IMR-90 (cell line): ENCODE data around the gene ROGDI. TPM values are rescaled to one million over a fixed set of nuclear protein-coding genes. Genes with fewer than 3 reads are reported as not detected.

Experiments
- ATAC-seq: fragments of 200-7000 bp; cut with Tn5 transposase; 2 replicates; pipeline ENCODE4 v1.9.1; 2020; ENCODE audit warnings: low read depth, mild to moderate bottlenecking, moderate library complexity
- BruUV-seq: library from RNA; stranded (reverse); fragments of 400-500 nt; replicated peaks from 2 replicates; lab custom pipeline; 2021; lab: Mats Ljungman, UMichigan
- CTCF ChIA-PET: fragments of 300-600 bp; formaldehyde crosslinking; extraction: SDS; loops from one replicate; lab custom pipeline; 2021; ENCODE audit warnings: antibody characterized with exemption; lab: Yijun Ruan, JAX
- POLR2A ChIA-PET: fragments of 300-600 bp; sonication (Branson Sonifier 250); formaldehyde crosslinking; loops from one replicate; lab custom pipeline; 2022; ENCODE audit warnings: antibody characterized with exemption; ENCODE audit not compliant: unreplicated experiment; lab: Charles Lee
- DNase-seq: peaks from one replicate; pipeline ENCODE4 v3.0.0; 2013
- H2AFZ ChIP-seq: replicated peaks from 2 replicates; pipeline ENCODE3; 2013; ENCODE audit warnings: low read length, mild to moderate bottlenecking; ENCODE audit not compliant: poor library complexity
- H2AK5ac ChIP-seq: 2 replicates; pipeline ENCODE4 v1.6.1; 2013; ENCODE audit warnings: low read depth, low read length, inconsistent platforms
- H2AK9ac ChIP-seq: replicated peaks from 2 replicates; pipeline ENCODE3; 2013; ENCODE audit warnings: mild to moderate bottlenecking, low read depth, low read length, moderate library complexity; ENCODE audit not compliant: poor library complexity
- H2BK120ac ChIP-seq: 2 replicates; pipeline ENCODE4 v1.6.1; 2013; ENCODE audit warnings: low read depth, low read length, inconsistent platforms
- H2BK15ac ChIP-seq: 3 replicates; pipeline ENCODE4 v1.6.1; 2013; ENCODE audit warnings: low read depth, low read length, inconsistent platforms
- H2BK20ac ChIP-seq: 2 replicates; pipeline ENCODE4 v1.6.1; 2013; ENCODE audit warnings: low read depth, mild to moderate bottlenecking, inconsistent platforms, low read length, moderate library complexity
- H2BK5ac ChIP-seq: 2 replicates; pipeline ENCODE4 v1.6.1; 2013; ENCODE audit warnings: mild to moderate bottlenecking, low read depth, low read length, inconsistent platforms; ENCODE audit not compliant: poor library complexity, severe bottlenecking
- H3K14ac ChIP-seq: replicated peaks from 2 replicates; pipeline ENCODE4 v1.6.1; 2013; ENCODE audit warnings: low read depth, low read length, inconsistent platforms
- H3K18ac ChIP-seq: 2 replicates; pipeline ENCODE4 v1.6.1; 2013; ENCODE audit warnings: low read depth, low read length, control low read depth
- H3K23ac ChIP-seq: 2 replicates; pipeline ENCODE4 v1.6.1; 2013; ENCODE audit warnings: low read depth, low read length, inconsistent platforms
- H3K27ac ChIP-seq: 2 replicates; pipeline ENCODE4 v1.5.1; 2013; ENCODE audit warnings: mild to moderate bottlenecking, control low read depth, low read length; ENCODE audit not compliant: insufficient read depth
- H3K27me3 ChIP-seq: 2 replicates; pipeline ENCODE4 v1.6.1; 2013; ENCODE audit warnings: low read length; ENCODE audit not compliant: control insufficient read depth, insufficient read depth
- H3K36me3 ChIP-seq: 2 replicates; pipeline ENCODE4 v1.6.1; 2013; ENCODE audit warnings: low read length, mixed read lengths; ENCODE audit not compliant: control insufficient read depth, insufficient read depth
- H3K4ac ChIP-seq: 2 replicates; pipeline ENCODE4 v1.6.1; 2013; ENCODE audit warnings: low read depth, low read length, inconsistent platforms
- H3K4me1 ChIP-seq: 2 replicates; pipeline ENCODE4 v1.6.1; 2013; ENCODE audit warnings: low read length, mixed read lengths; ENCODE audit not compliant: control insufficient read depth, insufficient read depth
- H3K4me2 ChIP-seq: 2 replicates; pipeline ENCODE4 v1.6.1; 2013; ENCODE audit warnings: low read depth, mild to moderate bottlenecking, control low read depth, low read length, moderate library complexity
- H3K4me3 ChIP-seq: 2 replicates; pipeline ENCODE4 v1.5.1; 2013; ENCODE audit warnings: low read depth, mild to moderate bottlenecking, control low read depth, low read length, moderate library complexity; ENCODE audit not compliant: insufficient read depth
- H3K56ac ChIP-seq: 2 replicates; pipeline ENCODE4 v1.6.1; 2013; ENCODE audit warnings: low read length, inconsistent platforms; ENCODE audit not compliant: insufficient read depth; ENCODE audit errors: extremely low read depth
- H3K79me1 ChIP-seq, 2 experiments: 2 replicates each; pipeline ENCODE4 v1.6.1; 2013; ENCODE audit warnings: low read length in 2 of 2, inconsistent platforms in 1 of 2, low read depth in 1 of 2
- H3K9ac ChIP-seq: 2 replicates; pipeline ENCODE4 v1.6.1; 2013; ENCODE audit warnings: low read depth, low read length, control low read depth
- H3K9me1 ChIP-seq: 2 replicates; pipeline ENCODE4 v1.6.1; 2013; ENCODE audit warnings: low read length, inconsistent platforms; ENCODE audit not compliant: insufficient read depth
- H3K9me3 ChIP-seq: 2 replicates; pipeline ENCODE4 v1.6.1; 2013; ENCODE audit warnings: low read length; ENCODE audit not compliant: control insufficient read depth, insufficient read depth
- H4K20me1 ChIP-seq: 2 replicates; pipeline ENCODE4 v1.6.1; 2013; ENCODE audit warnings: low read length, inconsistent platforms; ENCODE audit not compliant: insufficient read depth
- H4K5ac ChIP-seq: 2 replicates; pipeline ENCODE4 v1.6.1; 2013; ENCODE audit warnings: mild to moderate bottlenecking, low read depth, low read length, control low read depth
- H4K8ac ChIP-seq, 2 experiments: 2 replicates each; pipeline ENCODE4 v1.6.1; 2013; ENCODE audit warnings: low read depth in 2 of 2, low read length in 2 of 2, control low read depth in 1 of 2, inconsistent platforms in 1 of 2
- H4K91ac ChIP-seq: 2 replicates; pipeline ENCODE4 v1.6.1; 2013; ENCODE audit warnings: low read depth, low read length, inconsistent platforms; ENCODE audit not compliant: insufficient read depth
- BHLHE40 ChIP-seq: fragments of 150-350 bp; IDR thresholded peaks from 2 replicates; pipeline ENCODE4 v1.6.1; 2016; ENCODE audit warnings: mild to moderate bottlenecking, low read depth, low read length
- CEBPB ChIP-seq: IDR thresholded peaks from 2 replicates; pipeline ENCODE4 v1.6.1; 2012; ENCODE audit warnings: low read depth, low read length, improper control_type of control experiment
- CHD1 ChIP-seq: IDR thresholded peaks from 2 replicates; pipeline ENCODE4 v1.6.1; 2012; ENCODE audit warnings: low read depth, low read length, improper control_type of control experiment
- FOS ChIP-seq: fragments of 150-350 bp; IDR thresholded peaks from 2 replicates; pipeline ENCODE4 v1.6.1; 2016; ENCODE audit warnings: low read depth, low read length
- MAFK ChIP-seq: IDR thresholded peaks from 2 replicates; pipeline ENCODE4 v1.6.1; 2012; ENCODE audit warnings: low read depth, low read length, improper control_type of control experiment
- MAZ ChIP-seq: IDR thresholded peaks from 2 replicates; pipeline ENCODE4 v1.6.1; 2012; ENCODE audit warnings: low read depth, mild to moderate bottlenecking, low read length, improper control_type of control experiment, moderate library complexity, borderline replicate concordance
- MXI1 ChIP-seq: IDR thresholded peaks from 2 replicates; pipeline ENCODE4 v1.6.1; 2012; ENCODE audit warnings: low read depth, mild to moderate bottlenecking, low read length, moderate library complexity, borderline replicate concordance
- NFE2L2 ChIP-seq: fragments of 150-350 bp; IDR thresholded peaks from 2 replicates; pipeline ENCODE4 v1.6.1; 2016; ENCODE audit warnings: low read depth, mild to moderate bottlenecking, low read length
- POLR2A ChIP-seq: IDR thresholded peaks from 2 replicates; pipeline ENCODE4 v1.6.1; 2012; ENCODE audit warnings: mild to moderate bottlenecking, low read depth, low read length
- RAD21 ChIP-seq: IDR thresholded peaks from 2 replicates; pipeline ENCODE4 v1.6.1; 2012; ENCODE audit warnings: low read length, improper control_type of control experiment
- RCOR1 ChIP-seq: IDR thresholded peaks from 2 replicates; pipeline ENCODE4 v1.6.1; 2012; ENCODE audit warnings: mild to moderate bottlenecking, low read length, improper control_type of control experiment; ENCODE audit not compliant: insufficient replicate concordance
- RFX5 ChIP-seq: IDR thresholded peaks from 2 replicates; pipeline ENCODE4 v1.8.0; 2012; ENCODE audit warnings: low read depth, mild to moderate bottlenecking, low read length, moderate library complexity
- SMC3 ChIP-seq: fragments of 150-350 bp; IDR thresholded peaks from 2 replicates; pipeline ENCODE4 v1.6.1; 2016; ENCODE audit warnings: low read depth, mild to moderate bottlenecking, antibody characterized with exemption, low read length, moderate library complexity
- USF2 ChIP-seq: fragments of 150-350 bp; IDR thresholded peaks from 2 replicates; pipeline ENCODE4 v1.6.1; 2017; ENCODE audit warnings: mild to moderate bottlenecking, antibody characterized with exemption, low read length, low read depth
- WGBS, 2 experiments: methylation state at CpG; one replicate each; pipeline versions ENCODE4 v1.1.5 to v1.1.7; 2013; ENCODE audit warnings: missing lambda C conversion rate in 2 of 2; ENCODE audit not compliant: insufficient read length in 1 of 2; ENCODE audit errors: extremely low coverage in 2 of 2; 5-methylcytosine and 5-hydroxymethylcytosine counted together
- dilution Hi-C: fragments of 300-500 bp; cut with HindIII; formaldehyde crosslinking; loops from one replicate; pipeline ENCODE4 v1.14.3; 2018; ENCODE audit warnings: low sequenced_read_pairs; ENCODE audit not compliant: unreplicated experiment
- in situ Hi-C: fragments of 300-500 bp; cut with MboI; formaldehyde crosslinking; loops from 3 replicates; pipeline ENCODE4 v1.14.3; 2019; ENCODE audit warnings: low sequenced_read_pairs, inconsistent platforms, mixed read lengths
- intact Hi-C: fragments of 100-400 bp; cut with micrococcal nuclease; formaldehyde crosslinking; loops from 2 replicates; pipeline ENCODE4 v1.10.0; 2022
- polyA plus RNA-seq, 3 experiments: library from polyadenylated mRNA; depleted of rRNA; stranded (reverse); fragments of >200 nt; gene quantifications; 2 replicates each; pipeline ENCODE4 v1.2.3, GENCODE V29; 2012; ENCODE audit warnings: low replicate concordance in 1 of 3
- total RNA-seq: library from RNA; depleted of rRNA; stranded (reverse); fragments of >200 nt; gene quantifications from 2 replicates; pipeline ENCODE4 v1.2.3, GENCODE V29; 2012
- TF ChIP-seq, protein P1 (sequence below): conservative IDR thresholded peaks from 2 replicates; pipeline ENCODE4 v1.5.1; 2012; ENCODE audit warnings: mild to moderate bottlenecking, low read depth, low read length, improper control_type of control experiment
- TF ChIP-seq, protein P2 (sequence below): fragments of 150-350 bp; IDR thresholded peaks from 2 replicates; pipeline ENCODE4 v1.6.1; 2016; ENCODE audit warnings: low read depth, mild to moderate bottlenecking, low read length, moderate library complexity, borderline replicate concordance

Gene ROGDI
- total and polyA plus RNA-seq, 2 of the 4 experiments (the other 2 are of a cell fraction): 13.6 to 27.1 TPM

- peaks cover 47 to 50% of the 10 kb centered on the region in 2 experiments for H3K79me1 ChIP-seq
- dilution Hi-C loops: no loop called here
- intact Hi-C loops: no loop called here
- no peak overlapping the region for H3K4me2 ChIP-seq
- H2AK5ac ChIP-seq: no peak overlapping the region
- TF ChIP-seq CEBPB (no peak), RCOR1 (no peak), NFE2L2 (no peak), CHD1 (no peak), BHLHE40 (no peak), RAD21 (no peak), MAFK (no peak), FOS (no peak), MAZ (no peak), USF2 (no peak), POLR2A (no peak), MXI1 (no peak), SMC3 (no peak), RFX5 (no peak)
- TF ChIP-seq, protein P1, sequence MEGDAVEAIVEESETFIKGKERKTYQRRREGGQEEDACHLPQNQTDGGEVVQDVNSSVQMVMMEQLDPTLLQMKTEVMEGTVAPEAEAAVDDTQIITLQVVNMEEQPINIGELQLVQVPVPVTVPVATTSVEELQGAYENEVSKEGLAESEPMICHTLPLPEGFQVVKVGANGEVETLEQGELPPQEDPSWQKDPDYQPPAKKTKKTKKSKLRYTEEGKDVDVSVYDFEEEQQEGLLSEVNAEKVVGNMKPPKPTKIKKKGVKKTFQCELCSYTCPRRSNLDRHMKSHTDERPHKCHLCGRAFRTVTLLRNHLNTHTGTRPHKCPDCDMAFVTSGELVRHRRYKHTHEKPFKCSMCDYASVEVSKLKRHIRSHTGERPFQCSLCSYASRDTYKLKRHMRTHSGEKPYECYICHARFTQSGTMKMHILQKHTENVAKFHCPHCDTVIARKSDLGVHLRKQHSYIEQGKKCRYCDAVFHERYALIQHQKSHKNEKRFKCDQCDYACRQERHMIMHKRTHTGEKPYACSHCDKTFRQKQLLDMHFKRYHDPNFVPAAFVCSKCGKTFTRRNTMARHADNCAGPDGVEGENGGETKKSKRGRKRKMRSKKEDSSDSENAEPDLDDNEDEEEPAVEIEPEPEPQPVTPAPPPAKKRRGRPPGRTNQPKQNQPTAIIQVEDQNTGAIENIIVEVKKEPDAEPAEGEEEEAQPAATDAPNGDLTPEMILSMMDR: no peak
- TF ChIP-seq, protein P2, sequence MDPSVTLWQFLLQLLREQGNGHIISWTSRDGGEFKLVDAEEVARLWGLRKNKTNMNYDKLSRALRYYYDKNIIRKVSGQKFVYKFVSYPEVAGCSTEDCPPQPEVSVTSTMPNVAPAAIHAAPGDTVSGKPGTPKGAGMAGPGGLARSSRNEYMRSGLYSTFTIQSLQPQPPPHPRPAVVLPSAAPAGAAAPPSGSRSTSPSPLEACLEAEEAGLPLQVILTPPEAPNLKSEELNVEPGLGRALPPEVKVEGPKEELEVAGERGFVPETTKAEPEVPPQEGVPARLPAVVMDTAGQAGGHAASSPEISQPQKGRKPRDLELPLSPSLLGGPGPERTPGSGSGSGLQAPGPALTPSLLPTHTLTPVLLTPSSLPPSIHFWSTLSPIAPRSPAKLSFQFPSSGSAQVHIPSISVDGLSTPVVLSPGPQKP: no peak
- ChIA-PET POLR2A (no interaction called here), CTCF (interaction anchor here (0.6 kb wide), 1 partner anchor 65 kb away, joined by 4 read pairs; no protein-coding TSS in a partner anchor)
- H3K9me3 ChIP-seq: no peaks in the 10 kb centered on the region
- H2BK120ac ChIP-seq: no peak overlapping the region
- no peaks in the 10 kb centered on the region for H3K27me3 ChIP-seq
- H3K4ac ChIP-seq: no peak overlapping the region
- H3K27ac ChIP-seq: no peak overlapping the region
- no peaks in the 10 kb centered on the region for H3K9me1 ChIP-seq
- no CpG with 5 or more reads among the region's 1 CpG for WGBS, 2 experiments
- no peak overlapping the region for H3K14ac ChIP-seq
- no TSS peak for BruUV-seq
- H3K23ac ChIP-seq: no peak overlapping the region
- H4K8ac ChIP-seq: no peak overlapping the region
- no peak overlapping the region for H2BK15ac ChIP-seq
- DNase-seq: no peak
- H2BK20ac ChIP-seq: no peak overlapping the region
- no peak overlapping the region for H2BK5ac ChIP-seq
- in situ Hi-C loops: no loop called here
- no peak for ATAC-seq
- H2AK9ac ChIP-seq: no peak overlapping the region
- H3K4me3 ChIP-seq: no peak overlapping the region
- no peaks in the 10 kb centered on the region for H3K4me1 ChIP-seq
- no peak overlapping the region for H4K91ac ChIP-seq
- H4K5ac ChIP-seq: no peak overlapping the region
- H3K9ac ChIP-seq: no peak overlapping the region
- peaks cover 19% of the 10 kb centered on the region; the same call in 1 of the 2 replicates for H4K20me1 ChIP-seq
- H3K18ac ChIP-seq: no peak overlapping the region
- no peak overlapping the region for H3K56ac ChIP-seq
- peaks cover 64% of the 10 kb centered on the region for H3K36me3 ChIP-seq
- H2AFZ ChIP-seq: no peak overlapping the region
These were observed 31.2 kb upstream of the ROGDI start for GRCh38 chr16:4833584-4833983.
